AG04449 (cell line): Measurements from ENCODE around the gene MT1A.
A peak's percentile ranks its signal among the peaks of the same experiment; 100 is the strongest.

Experiments used
- CTCF ChIA-PET: fragments of 350-600 bp; formaldehyde crosslinking; extraction: SDS; loops from one replicate; lab custom pipeline; 2021; ENCODE audit warnings: antibody characterized with exemption; lab: Yijun Ruan, JAX
- POLR2A ChIA-PET: fragments of 400-600, 350-600 bp; formaldehyde crosslinking; extraction: SDS; loops from one replicate; lab custom pipeline; 2020; ENCODE audit warnings: antibody characterized with exemption, inconsistent platforms; lab: Yijun Ruan, JAX
- DNase-seq: peaks from one replicate; pipeline ENCODE4 v3.0.0-alpha.2; 2010; ENCODE audit warnings: low read depth, low spot score
- H3K4me3 ChIP-seq: 2 replicates; pipeline ENCODE4 v1.5.1; 2011; ENCODE audit warnings: low read depth, mild to moderate bottlenecking, control low read depth, low read length
- TF ChIP-seq, protein P1 (sequence below): IDR thresholded peaks from one replicate; pipeline ENCODE4 v1.5.1; 2011; ENCODE audit warnings: mild to moderate bottlenecking, moderate library complexity, low read length, control low read depth, inconsistent platforms; ENCODE audit not compliant: insufficient read depth; ENCODE audit errors: missing control alignments

The MT1A gene

GRCh38 chr16:56635441-56635967, 3.0 kb upstream of the MT1A start:
- DNase-seq: no peak
- peak overlapping the region; percentile 27 for H3K4me3 ChIP-seq
- ChIA-PET CTCF (interaction anchor here (0.6 to 1.0 kb wide), 2 partner anchors 59 to 234 kb away, joined by 3 read pairs; no protein-coding TSS in a partner anchor), POLR2A (interaction anchor here (1.8 kb wide), 1 partner anchor 10 kb away, joined by 12 read pairs; the partner anchor contains the start of gene MT1E)
- TF ChIP-seq, protein P1, sequence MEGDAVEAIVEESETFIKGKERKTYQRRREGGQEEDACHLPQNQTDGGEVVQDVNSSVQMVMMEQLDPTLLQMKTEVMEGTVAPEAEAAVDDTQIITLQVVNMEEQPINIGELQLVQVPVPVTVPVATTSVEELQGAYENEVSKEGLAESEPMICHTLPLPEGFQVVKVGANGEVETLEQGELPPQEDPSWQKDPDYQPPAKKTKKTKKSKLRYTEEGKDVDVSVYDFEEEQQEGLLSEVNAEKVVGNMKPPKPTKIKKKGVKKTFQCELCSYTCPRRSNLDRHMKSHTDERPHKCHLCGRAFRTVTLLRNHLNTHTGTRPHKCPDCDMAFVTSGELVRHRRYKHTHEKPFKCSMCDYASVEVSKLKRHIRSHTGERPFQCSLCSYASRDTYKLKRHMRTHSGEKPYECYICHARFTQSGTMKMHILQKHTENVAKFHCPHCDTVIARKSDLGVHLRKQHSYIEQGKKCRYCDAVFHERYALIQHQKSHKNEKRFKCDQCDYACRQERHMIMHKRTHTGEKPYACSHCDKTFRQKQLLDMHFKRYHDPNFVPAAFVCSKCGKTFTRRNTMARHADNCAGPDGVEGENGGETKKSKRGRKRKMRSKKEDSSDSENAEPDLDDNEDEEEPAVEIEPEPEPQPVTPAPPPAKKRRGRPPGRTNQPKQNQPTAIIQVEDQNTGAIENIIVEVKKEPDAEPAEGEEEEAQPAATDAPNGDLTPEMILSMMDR: no peak

- POLR2A ChIA-PET: interaction anchor here (1.8 kb wide), 1 partner anchor 11 kb away, joined by 12 read pairs; the partner anchor contains the start of gene MT1E
These were observed 1.7 kb upstream of the MT1A start for GRCh38 chr16:56636616-56637413.

GRCh38 chr16:56639045-56639444, 579 bp downstream of the MT1A start:
- no peak for DNase-seq
- POLR2A ChIA-PET: interaction anchor here (1.3 kb wide), 1 partner anchor 14 kb away, joined by 7 read pairs; the partner anchor contains the start of gene MT1E
- no peak overlapping the region for H3K4me3 ChIP-seq
- CTCF ChIA-PET: interaction anchor here (1.3 kb wide), 1 partner anchor 15 kb away, joined by 4 read pairs; no protein-coding TSS in a partner anchor
- TF ChIP-seq, protein P1: no peak

More at GRCh38 chr16:56636616-56637413, 1.7 kb upstream of the MT1A start:
- CTCF ChIA-PET: no interaction called here
- TF ChIP-seq, protein P1: no peak
- no peak overlapping the region for H3K4me3 ChIP-seq
- no peak for DNase-seq

DNA sequence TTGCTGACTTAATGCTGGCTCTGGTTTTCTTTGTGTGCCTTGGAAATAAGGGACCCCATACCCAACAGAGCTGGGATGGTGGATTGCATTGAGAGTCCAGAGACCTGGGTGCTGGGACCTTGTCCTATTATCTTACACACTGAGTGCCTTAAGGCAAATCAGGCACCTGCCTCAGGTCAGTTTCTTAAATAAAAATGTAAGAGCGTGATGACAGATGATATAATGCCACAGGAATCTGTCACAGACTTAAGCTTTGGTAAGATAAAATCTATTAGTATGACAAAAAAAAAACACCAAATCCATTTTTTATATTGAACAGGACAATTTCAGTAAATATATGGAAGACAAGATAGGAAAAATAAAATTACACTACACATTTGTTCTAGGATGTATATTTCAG, 1.6 kb downstream of the MT1A start:
- no peak for DNase-seq
- CTCF ChIA-PET: interaction anchor here (1.2 to 1.3 kb wide), 3 partner anchors 16 to 62 kb away, joined by 3 to 4 read pairs (median 4); no protein-coding TSS in a partner anchor
- TF ChIP-seq, protein P1: no peak
- POLR2A ChIA-PET: interaction anchor here (1.3 kb wide), 1 partner anchor 15 kb away, joined by 7 read pairs; the partner anchor contains the start of gene MT1E
- H3K4me3 ChIP-seq: no peak overlapping the region

DNA sequence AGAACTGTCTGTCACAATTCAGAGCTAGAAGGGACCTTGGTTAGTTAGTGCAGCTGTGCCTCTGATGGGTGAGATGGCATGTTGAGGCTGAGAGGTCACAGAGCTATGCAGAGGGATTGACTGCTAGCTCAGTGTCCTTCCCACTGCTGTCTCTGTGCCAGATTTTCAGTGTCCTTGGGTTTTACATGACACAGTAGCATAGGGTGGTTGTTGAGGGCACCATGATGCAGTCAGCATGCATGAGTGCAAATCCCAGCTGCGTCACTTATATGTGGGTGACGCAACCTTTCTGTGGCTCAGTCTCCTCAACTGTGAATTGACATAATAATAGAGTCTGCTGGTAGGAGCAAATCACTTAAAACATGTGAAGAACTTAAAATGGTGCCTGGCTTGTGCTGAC, 2.7 kb downstream of the MT1A start:
- TF ChIP-seq, protein P1: no peak
- ChIA-PET POLR2A (no interaction called here), CTCF (interaction anchor here (1.2 to 1.4 kb wide), 3 partner anchors 11 to 61 kb away, joined by 3 to 4 read pairs (median 3); no protein-coding TSS in a partner anchor)
- DNase-seq: no peak
- H3K4me3 ChIP-seq: no peak overlapping the region
